Ovary (tissue), 9 donors: Measurements from ENCODE around the gene COL13A1. TPM values are rescaled to one million over a fixed set of nuclear protein-coding genes. Genes with fewer than 3 reads are reported as not detected.

ENCODE experiments used
- DNase-seq, 5 donors: peaks; one replicate each; pipeline ENCODE4 v3.0.0-alpha.2; 2019 to 2020
- H3K27ac ChIP-seq, 2 donors: fragments of 200-600 bp; one replicate each; pipeline versions ENCODE4 v1.5.1 to v1.8.0; 2019 to 2022
- H3K27me3 ChIP-seq: fragments of 200-600 bp; one replicate; pipeline ENCODE4 v1.8.0; 2022
- H3K36me3 ChIP-seq: fragments of 200-600 bp; sonication (generic); one replicate; pipeline ENCODE4 v1.5.1; 2019
- H3K4me1 ChIP-seq: one replicate; pipeline ENCODE4 v1.8.1; 2013; ENCODE audit warnings: mild to moderate bottlenecking, moderate library complexity; ENCODE audit not compliant: insufficient read depth
- H3K4me3 ChIP-seq: fragments of 200-600 bp; sonication (generic); one replicate; pipeline ENCODE4 v1.5.1; 2017
- H3K9me3 ChIP-seq, 2 donors: fragments of 200-600 bp in 1 of 2; sonication (generic) in 1 of 2; one replicate each; pipeline versions ENCODE4 v1.5.1 to v1.8.1; 2013 to 2019; ENCODE audit warnings: mild to moderate bottlenecking in 1 of 2, moderate library complexity in 1 of 2
- CTCF ChIP-seq, 3 donors: fragments of 450-650 bp in 2 of 3; fragments of 200-600 bp in 1 of 3; IDR thresholded peaks; one replicate each; pipeline versions ENCODE4 v1.5.1 to v1.8.0; 2016 to 2022; ENCODE audit warnings: antibody characterized with exemption in 3 of 3, mild to moderate bottlenecking in 1 of 3
- EP300 ChIP-seq: sonication (generic); formaldehyde crosslinking; IDR thresholded peaks from one replicate; pipeline ENCODE4 v1.6.1; 2017; ENCODE audit warnings: antibody characterized with exemption
- POLR2A ChIP-seq: fragments of 450-650 bp; IDR thresholded peaks from one replicate; pipeline ENCODE4 v1.6.1; 2017; ENCODE audit warnings: antibody characterized with exemption, mild to moderate bottlenecking, moderate library complexity
- WGBS, 3 donors: extraction: QIAGEN DNeasy Blood & Tissue Kit in 1 of 3; methylation state at CpG; one replicate each; pipeline versions ENCODE4 v1.1.5 to v1.1.7; 2013 to 2017; 5-methylcytosine and 5-hydroxymethylcytosine counted together
- intact Hi-C, 4 donors: fragments of 100-400 bp; cut with DNase I; formaldehyde crosslinking; loops; one replicate each; pipeline versions ENCODE4 v1.11.0 to v1.15.1; 2022 to 2023
- polyA plus RNA-seq, 2 donors: library from polyadenylated mRNA; stranded (reverse); fragments of 200-250 nt in 1 of 2; fragments of 350-450 nt in 1 of 2; fragmentation: Illumina TruSeq in 1 of 2; extraction: RNeasy Lipid Tissue Mini Kit (QIAGEN cat#74804) in 1 of 2; gene quantifications; one replicate each; pipeline ENCODE4 v1.2.3, GENCODE V29; 2013 to 2014
- total RNA-seq, 7 donors: library from RNA; depleted of rRNA in 2 of 7; stranded (reverse); fragments of >200 nt in 2 of 7; fragmentation: NEBNext Ultra II Directional in 3 of 7; extraction: Animal tissue kit (Norgen Biotek cat#: 25700) in 3 of 7; gene quantifications; one replicate each; pipeline versions ENCODE4 v1.1.0 to v1.2.4, GENCODE V29; 2016 to 2023
- donor health status: DM: no; HTN: no; CAD: no; lungs with moderate emphysema.
- donor health status: DM: no; HTN: no; CAD: no.
- donor health status: Bipolar disorder and iron deficiency.
- donor health status: DM: yes; HTN: yes; CAD: no.
- donor health status: DM: no; HTN: no; CAD: no.
- donor health status: DM: yes; HTN: yes; CAD: no.

Gene COL13A1
- total and polyA plus RNA-seq, 9 donors = 0.48 to 3.1 (median 1.1) TPM

- H3K4me3 ChIP-seq = no peak overlapping the region
- H3K4me1 ChIP-seq = no peaks in the 10 kb centered on the region
- TF ChIP-seq CTCF (IDR thresholded peaks at IDR 0.05) = no peak
- no peak for DNase-seq
- intact Hi-C loops = loop anchor here in 1 of 4 donors (10.0 kb wide), 1 partner anchor 126 kb away; no protein-coding TSS in a partner anchor
- no peaks in the 10 kb centered on the region for H3K9me3 ChIP-seq
- WGBS, 3 donors = 39 to 46% (median 43%) methylated on average over 4 of the region's 4 CpGs
- H3K27me3 ChIP-seq = no peaks in the 10 kb centered on the region
- no peak overlapping the region for H3K27ac ChIP-seq
- no peaks in the 10 kb centered on the region for H3K36me3 ChIP-seq
These were observed 12.5 kb upstream of the COL13A1 start for GRCh38 chr10:69789164-69789576.

- Histone ChIP-seq H3K4me1 (no peaks in the 10 kb centered on the region), H3K27ac (no peak overlapping the region), H3K27me3 (no peaks in the 10 kb centered on the region), H3K36me3 (no peaks in the 10 kb centered on the region), H3K9me3 (no peaks in the 10 kb centered on the region), H3K4me3 (no peak overlapping the region)
- intact Hi-C loops = loop anchor here in 1 of 4 donors (10.0 kb wide), 1 partner anchor 147 kb away; no protein-coding TSS in a partner anchor
- TF ChIP-seq CTCF (IDR thresholded peaks at IDR 0.05) = no peak
- no peak for TF ChIP-seq POLR2A
- no peak for TF ChIP-seq EP300
- no peak for DNase-seq
- WGBS, 3 donors = 88 to 99% (median 98%) methylated on average over 5 of the region's 5 CpGs
These were observed 9.9 kb upstream of the COL13A1 start for GRCh38 chr10:69791812-69792211.

GRCh38 chr10:69792341-69792740 lies 9.4 kb upstream of the COL13A1 start:
- no peak for DNase-seq
- Histone ChIP-seq H3K36me3 (no peaks in the 10 kb centered on the region), H3K27me3 (no peaks in the 10 kb centered on the region), H3K4me3 (no peak overlapping the region), H3K9me3 (no peaks in the 10 kb centered on the region), H3K4me1 (no peaks in the 10 kb centered on the region), H3K27ac (no peak overlapping the region)
- WGBS, 3 donors = 8 to 16% (median 12%) methylated on average over 1 of the region's 1 CpG
- intact Hi-C loops = loop anchor here in 1 of 4 donors (10.0 kb wide), 1 partner anchor 148 kb away; no protein-coding TSS in a partner anchor
- no peak for TF ChIP-seq POLR2A
- TF ChIP-seq EP300 = no peak
- TF ChIP-seq CTCF (IDR thresholded peaks at IDR 0.05) = no peak

GRCh38 chr10:69794673-69795072 lies 7.0 kb upstream of the COL13A1 start:
- Histone ChIP-seq H3K9me3 (no peaks in the 10 kb centered on the region), H3K36me3 (no peaks in the 10 kb centered on the region), H3K4me3 (no peak overlapping the region), H3K27me3 (no peaks in the 10 kb centered on the region), H3K27ac (no peak overlapping the region), H3K4me1 (no peaks in the 10 kb centered on the region)
- no peak for DNase-seq
- intact Hi-C loops = loop anchor here in 1 of 4 donors (10.0 kb wide), 1 partner anchor 150 kb away; no protein-coding TSS in a partner anchor
- TF ChIP-seq POLR2A (no peak), EP300 (no peak), CTCF (IDR thresholded peaks at IDR 0.05) (no peak)
- WGBS, 3 donors = 53 to 84% (median 73%) methylated on average over 1 of the region's 1 CpG
